ENCODE results near the gene PAFAH1B1.

Gene PAFAH1B1

DNA sequence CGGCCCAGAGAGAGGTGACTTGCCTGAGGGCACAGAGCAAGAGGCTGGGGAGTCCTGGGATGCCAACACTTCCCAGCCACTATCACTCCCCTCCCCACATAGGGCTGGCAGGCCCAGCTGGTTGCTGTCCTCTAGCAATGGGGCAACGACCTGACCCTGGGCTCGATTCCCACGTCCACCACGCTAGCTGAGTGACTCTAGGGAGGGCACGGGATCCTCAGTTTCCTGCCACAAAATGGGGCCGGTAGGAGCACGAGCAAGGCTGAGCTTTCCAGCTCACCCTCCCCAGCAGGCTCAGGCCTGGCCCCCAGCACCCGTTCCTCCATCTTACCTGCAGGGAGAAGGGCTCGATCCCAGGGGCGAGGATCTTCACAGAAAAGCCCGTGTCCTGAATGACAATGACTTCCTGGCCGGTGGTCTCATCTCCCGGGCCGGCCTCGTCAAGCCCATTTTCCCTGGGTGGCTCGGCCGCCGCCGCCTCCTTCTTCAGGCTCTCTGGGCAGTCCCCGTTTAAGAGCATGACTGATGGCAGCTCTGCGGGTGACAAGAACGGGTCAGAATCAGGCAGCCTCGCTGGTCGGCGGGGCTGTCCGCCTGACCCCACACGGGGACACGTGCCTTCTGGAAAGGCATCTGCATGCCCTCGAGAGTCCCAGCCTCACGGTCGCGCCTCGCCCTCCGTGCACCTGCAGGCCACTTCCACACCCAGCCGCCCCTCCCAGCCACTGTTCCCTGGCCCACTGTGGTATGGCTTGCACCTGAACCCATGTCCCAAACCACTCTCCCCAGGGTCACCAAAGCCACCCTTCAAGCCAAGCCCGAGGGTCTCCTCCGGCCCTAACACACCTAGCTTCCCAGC lies 110.8 kb downstream of the PAFAH1B1 start:
- DNase-seq: no peak

GRCh38 chr17:2704890-2705248 lies 111.4 kb downstream of the PAFAH1B1 start:
- DNase-seq: no peak

- DNase-seq: no peak
Measured at GRCh38 chr17:2705263-2705662, 111.8 kb downstream of the PAFAH1B1 start.

- no peak for DNase-seq
Measured at GRCh38 chr17:2705888-2706795, 112.7 kb downstream of the PAFAH1B1 start.

DNA sequence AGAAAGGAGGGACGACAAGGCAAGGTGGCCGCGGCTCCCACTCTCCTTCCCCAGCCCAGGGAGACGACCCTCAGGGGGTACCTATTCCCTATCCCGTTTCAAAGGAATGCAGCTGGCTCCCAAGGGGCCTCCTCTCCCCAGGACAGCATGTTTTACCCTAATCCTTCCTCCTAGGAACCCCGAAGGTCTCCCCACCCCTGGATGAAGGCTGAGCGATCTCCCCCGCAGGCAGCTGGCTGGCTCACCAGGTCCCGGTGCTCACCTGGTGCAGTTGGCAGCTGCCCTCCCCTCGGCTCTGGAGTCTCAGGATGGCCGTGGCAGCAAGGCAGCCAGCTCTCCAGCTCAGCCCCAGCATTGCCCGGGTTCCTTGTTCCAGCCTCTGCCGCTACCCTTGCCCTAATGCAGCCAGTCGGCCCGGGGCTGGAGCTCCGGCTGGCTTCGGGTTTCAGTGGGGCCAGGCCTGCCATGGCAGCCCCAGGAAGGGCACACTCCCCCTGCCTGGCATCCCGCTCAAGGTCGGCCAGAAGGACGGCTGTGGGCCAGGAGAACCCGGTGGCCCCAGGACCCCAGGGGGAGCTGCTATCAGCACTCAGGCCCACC lies 113.6 kb downstream of the PAFAH1B1 start:
- no peak for DNase-seq

- peak; percentile 6 for DNase-seq
Measured at GRCh38 chr17:2707721-2708584, 114.5 kb downstream of the PAFAH1B1 start.

GRCh38 chr17:2708585-2709182 lies 115.2 kb downstream of the PAFAH1B1 start:
- DNase-seq: no peak

DNA sequence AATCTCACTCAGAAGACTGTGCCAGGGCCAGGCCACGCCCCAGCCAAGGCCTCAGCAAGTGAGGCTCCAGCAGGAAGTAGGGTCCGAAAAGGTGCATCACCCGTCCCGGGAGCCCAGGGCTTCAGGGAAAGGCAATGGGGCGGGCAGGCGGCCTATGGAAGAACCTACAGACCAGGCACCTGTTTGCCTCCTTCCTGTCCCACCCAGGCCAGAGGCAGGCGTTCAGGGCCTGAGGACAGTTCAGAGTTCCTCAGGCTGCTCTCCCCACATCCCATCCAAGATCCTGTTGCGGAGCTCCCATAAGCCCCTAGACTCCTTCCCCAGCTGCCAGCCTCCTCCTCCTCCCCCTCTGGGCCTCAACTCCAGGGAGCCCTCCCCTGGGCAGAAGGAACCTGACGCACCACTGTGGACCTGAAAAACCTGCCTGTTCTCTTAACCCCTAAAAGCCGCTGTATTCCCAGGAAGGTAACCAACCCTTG lies 115.8 kb downstream of the PAFAH1B1 start:
- DNase-seq: peak; percentile 7

- peak; percentile 7 for DNase-seq
Measured at GRCh38 chr17:2710071-2710802, 116.8 kb downstream of the PAFAH1B1 start.

GRCh38 chr17:2710803-2711607 lies 117.6 kb downstream of the PAFAH1B1 start:
- DNase-seq: peak; percentile 47

GRCh38 chr17:2711608-2712299 lies 118.3 kb downstream of the PAFAH1B1 start, which contains the start of gene CLUH:
Gene CLUH, minus strand, starts transcription at chr17:2711764. Its CDS starts 103 bp downstream, at chr17:2711661.
- DNase-seq: peak; percentile 99

DNA sequence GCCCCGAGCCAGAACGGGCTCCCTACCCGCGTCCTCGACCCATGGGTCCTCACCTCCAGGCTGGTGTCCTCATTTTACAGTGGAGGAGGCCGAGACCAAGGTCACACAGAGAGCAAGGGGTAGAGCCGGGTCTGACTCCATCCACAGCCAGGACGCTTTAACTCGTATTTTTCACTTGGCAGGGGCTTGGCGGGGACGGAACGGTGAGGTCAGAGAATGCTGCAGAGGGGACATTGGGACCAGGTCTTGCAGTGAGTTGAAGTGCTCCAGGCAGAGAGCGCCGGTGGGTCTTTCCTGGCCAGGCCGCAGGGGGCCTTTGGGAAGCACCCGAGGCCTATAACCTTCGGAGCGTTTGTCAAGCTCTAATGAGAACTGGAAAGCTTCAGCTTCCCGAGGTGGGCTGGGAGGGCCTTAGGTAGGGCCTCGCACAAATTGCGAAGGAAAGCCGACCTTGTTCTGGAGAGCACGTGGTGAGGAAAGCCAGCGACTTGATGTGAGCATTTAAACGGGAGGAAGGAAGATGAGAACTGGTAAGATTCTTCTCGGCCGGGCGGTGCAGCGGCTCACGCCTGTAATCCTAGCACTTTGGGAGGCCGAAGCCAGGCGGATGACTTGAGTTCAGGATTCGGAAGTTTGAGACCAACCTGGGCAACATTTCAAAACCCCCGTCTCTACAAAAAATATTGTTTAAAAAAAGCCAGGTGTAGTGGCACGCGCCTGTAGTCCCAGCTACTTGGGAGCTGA lies 119.0 kb downstream of the PAFAH1B1 start:
- no peak for DNase-seq

DNA sequence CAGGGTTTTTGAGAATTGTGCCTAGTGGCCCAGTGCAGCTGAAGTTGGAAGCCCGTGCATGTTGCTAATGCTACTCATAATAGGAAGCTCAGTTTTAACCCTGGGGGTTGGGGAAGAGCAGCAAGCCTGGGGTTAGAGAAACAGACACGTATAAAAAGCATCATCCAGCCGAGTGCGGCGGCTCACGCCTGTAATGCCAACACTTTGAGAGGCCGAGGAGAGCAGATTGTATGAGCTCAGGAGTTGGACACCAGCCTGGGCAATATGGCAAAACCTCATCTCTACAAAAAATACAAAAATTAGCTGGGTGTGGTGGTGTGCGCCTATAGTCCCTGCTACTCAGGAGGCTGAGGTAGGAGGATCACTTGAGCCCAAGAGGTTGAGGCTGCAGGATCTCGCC lies 120.4 kb downstream of the PAFAH1B1 start:
- no peak for DNase-seq

DNA sequence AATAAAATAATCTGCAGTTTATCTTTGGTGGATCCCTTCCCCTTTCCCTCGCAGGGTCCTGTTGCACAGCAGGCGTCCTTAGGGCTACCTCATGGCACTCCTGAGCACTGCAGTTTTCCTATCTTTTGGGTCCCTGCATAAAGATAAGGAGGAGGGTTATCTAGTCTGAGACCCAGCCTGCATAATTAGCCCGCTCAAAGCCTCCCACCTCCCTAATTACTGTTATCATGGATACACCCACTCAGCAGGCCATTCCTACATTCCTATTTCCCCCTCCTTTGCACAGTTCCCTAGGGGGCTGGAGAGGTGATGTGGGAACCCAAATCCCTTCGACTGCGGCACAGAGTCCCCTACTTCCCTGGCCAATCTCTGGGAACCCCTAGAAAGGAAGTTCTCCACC lies 123.2 kb downstream of the PAFAH1B1 start:
- no peak for DNase-seq

DNA sequence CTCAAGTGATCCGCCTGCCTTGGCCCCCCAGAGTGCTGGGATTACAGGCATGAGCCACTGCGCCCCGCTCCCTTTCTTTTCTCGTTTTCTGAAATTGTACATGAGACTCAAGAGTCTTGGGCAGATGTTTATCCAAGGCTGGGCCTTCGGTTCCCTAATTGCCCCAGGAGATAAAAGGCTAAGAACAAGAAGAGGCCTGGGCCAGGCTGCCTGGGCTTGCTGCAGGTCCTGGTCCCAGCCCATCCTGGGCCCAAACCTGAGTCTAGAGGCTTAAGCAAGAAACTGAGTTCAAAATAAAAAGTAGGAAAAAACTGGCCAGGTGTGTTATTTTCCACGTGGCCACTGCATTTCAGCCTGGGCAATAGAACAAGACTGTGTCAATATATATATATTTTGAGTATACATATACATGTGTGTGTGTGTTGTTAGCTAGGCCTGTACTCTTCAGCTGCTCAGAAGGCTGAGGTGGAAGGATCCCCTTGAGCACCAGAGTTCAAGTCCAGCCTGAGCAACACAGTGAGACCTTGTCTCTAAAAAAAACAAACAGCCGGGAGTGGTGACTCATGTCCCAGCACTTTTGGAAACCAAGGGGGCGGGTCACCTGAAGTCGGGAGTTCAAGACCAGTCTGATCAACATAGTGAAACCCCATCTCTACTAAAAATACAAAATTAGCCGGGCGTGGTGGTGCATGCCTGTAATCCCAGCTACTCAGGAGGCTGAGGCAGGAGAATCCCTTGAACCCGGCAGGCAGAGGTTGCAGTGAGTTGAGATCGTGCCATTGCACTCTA lies 124.9 kb downstream of the PAFAH1B1 start:
- DNase-seq: no peak

GRCh38 chr17:2719861-2720260 lies 126.4 kb downstream of the PAFAH1B1 start:
- no peak for DNase-seq

GRCh38 chr17:2721603-2722002 lies 128.1 kb downstream of the PAFAH1B1 start:
- DNase-seq: no peak

GRCh38 chr17:2722611-2723010 lies 129.2 kb downstream of the PAFAH1B1 start:
- DNase-seq: no peak

Measured in inflammatory macrophage treated with lipopolysaccharide for 4 hours (primary cell).